ENCODE results near the gene LMO1. TPM values are rescaled to one million over a fixed set of nuclear protein-coding genes. Genes with fewer than 3 reads are reported as not detected.

The LMO1 gene
- polyA plus RNA-seq, 1 of the 3 experiments (the other 2 are of a cell fraction): 0.12 TPM

- peak; percentile 60 for TF ChIP-seq GATA2 (CRISPR knock-in tag; IDR thresholded peaks at IDR 0.05)
- TF ChIP-seq TEAD4 (IDR thresholded peaks at IDR 0.05; ENCODE audit: borderline replicate concordance, insufficient read depth): no peak
- TF ChIP-seq EP300 (IDR thresholded peaks at IDR 0.05; ENCODE audit: borderline replicate concordance in 1 of 2, low read depth in 1 of 2, low read length in 1 of 2): peak in 1 of 2 experiments; percentile 79; a peak in 1 of 4 replicates
- TF ChIP-seq RCOR1 (IDR thresholded peaks at IDR 0.05; ENCODE audit: low read length): peak; percentile 75
- TF ChIP-seq MAX (IDR thresholded peaks at IDR 0.05; ENCODE audit: low read depth): no peak
- no peak for TF ChIP-seq REST (IDR thresholded peaks at IDR 0.05; ENCODE audit: low read depth, low read length)
These were observed 31.7 kb downstream of the LMO1 start (continued) for GRCh38 chr11:8231979-8232378.

- Histone ChIP-seq H3K79me2 (ENCODE audit: insufficient read depth) (no peaks in the 10 kb centered on the region), H3K4me2 (no peak overlapping the region), H3F3A (replicated peaks; ENCODE audit: insufficient read depth) (no peaks in the 10 kb centered on the region), H3K4me1 (ENCODE audit: control insufficient read depth in 1 of 2, insufficient read depth in 2 of 2, low read depth in 1 of 2, low read length in 1 of 2) (peaks cover 0 to 91% of the 10 kb centered on the region in 2 experiments; a peak in 2 of 4 replicates), H3K9ac (no peak overlapping the region), H3K4me3 (ENCODE audit: low read depth in 2 of 2, low read length in 1 of 2) (no peak overlapping the region), H3K27ac (ENCODE audit: low read depth in 2 of 2, low read length in 1 of 2) (peak overlapping the region in 1 of 2 experiments; percentile 96; a peak in 2 of 4 replicates), H3K9me2 (no peaks in the 10 kb centered on the region), H3K27me3 (ENCODE audit: insufficient read depth) (no peaks in the 10 kb centered on the region), H3K9me3 (no peaks in the 10 kb centered on the region), H4K20me1 (ENCODE audit: insufficient read depth) (no peaks in the 10 kb centered on the region), H2AFZ (ENCODE audit: low read depth) (no peak overlapping the region), H3K36me3 (replicated peaks in 1 of 2; ENCODE audit: control insufficient read depth in 1 of 2, insufficient read depth in 2 of 2, low read length in 1 of 2) (no peaks in the 10 kb centered on the region)
- ChIA-PET POLR2A (interaction anchor here (0.6 to 7.4 kb wide), 5 partner anchors 11 to 53 kb away, joined by 3 to 87 read pairs (median 19); partner anchors contain the start of gene LMO1), CTCF (interaction anchor here (0.7 to 19.6 kb wide), 6 partner anchors 11 to 336 kb away, joined by 3 to 604 read pairs (median 6); partner anchors contain the start of gene LMO1)
- DNase-seq: no peak
- 82% methylated on average over 9 of the region's 21 CpGs for WGBS (ENCODE audit: low lambda C conversion rate)
- TF ChIP-seq ELF1 (IDR thresholded peaks at IDR 0.05): no peak
- no peak for TF ChIP-seq USF2 (IDR thresholded peaks at IDR 0.05; ENCODE audit: borderline replicate concordance, low read depth, low read length)
- TF ChIP-seq SMC3 (IDR thresholded peaks at IDR 0.05; ENCODE audit: low read depth, low read length): no peak
- TF ChIP-seq MEF2A (IDR thresholded peaks at IDR 0.05; ENCODE audit: borderline replicate concordance, low read depth): no peak
- TF ChIP-seq REST (IDR thresholded peaks at IDR 0.05; ENCODE audit: low read depth, low read length): no peak
- no peak for TF ChIP-seq FOSL2 (IDR thresholded peaks at IDR 0.05; ENCODE audit: borderline replicate concordance, low read depth)
- no peak for TF ChIP-seq YY1 (IDR thresholded peaks at IDR 0.05; ENCODE audit: low read depth)
- TF ChIP-seq ZBTB33 (IDR thresholded peaks at IDR 0.05; ENCODE audit: borderline replicate concordance, low read depth): no peak
- no peak for TF ChIP-seq POLR2AphosphoS5 (IDR thresholded peaks at IDR 0.05; ENCODE audit: low read depth, low read length)
These were observed 32.5 kb downstream of the LMO1 start for GRCh38 chr11:8230921-8231847.
